ENCODE measurements around the gene PIAS3. TPM values are rescaled to one million over a fixed set of nuclear protein-coding genes. Genes with fewer than 3 reads are reported as not detected.

Gene PIAS3
- total RNA-seq, 1 donor from 2014 or later = 44.4 TPM

GRCh38 chr1:145805057-145805456 is 53.8 kb downstream of the PIAS3 start:
- Histone ChIP-seq H3K27ac (no peak overlapping the region), H3K9me3 (no peaks in the 10 kb centered on the region), H3K4me1 (peaks cover 0 to 12% of the 10 kb centered on the region in 2 donors), H3K36me3 (no peaks in the 10 kb centered on the region), H3K4me3 (no peak overlapping the region), H3K27me3 (no peaks in the 10 kb centered on the region)
- intact Hi-C loops (cut with DNase I) = no loop called here
- DNase-seq (ENCODE audit: low spot score in 2 of 2) = no peak
- no peak for TF ChIP-seq CTCF (IDR thresholded peaks at IDR 0.05)

- Histone ChIP-seq H3K27ac (no peak overlapping the region), H3K4me1 (peaks cover 0 to 12% of the 10 kb centered on the region in 2 donors), H3K4me3 (no peak overlapping the region), H3K27me3 (no peaks in the 10 kb centered on the region), H3K36me3 (no peaks in the 10 kb centered on the region), H3K9me3 (no peaks in the 10 kb centered on the region)
- intact Hi-C loops (cut with DNase I) = no loop called here
- no peak for TF ChIP-seq CTCF (IDR thresholded peaks at IDR 0.05)
- DNase-seq (ENCODE audit: low spot score in 2 of 2) = no peak
These were observed 54.4 kb downstream of the PIAS3 start for GRCh38 chr1:145804235-145805045.

GRCh38 chr1:145799806-145800205 is 59.1 kb downstream of the PIAS3 start:
- intact Hi-C loops (cut with DNase I) = loop anchor here (10.0 kb wide), 1 partner anchor 55 kb away; no protein-coding TSS in a partner anchor
- Histone ChIP-seq H3K4me3 (no peak overlapping the region), H3K27ac (no peak overlapping the region), H3K4me1 (peaks cover 0 to 12% of the 10 kb centered on the region in 2 donors), H3K36me3 (no peaks in the 10 kb centered on the region), H3K27me3 (no peaks in the 10 kb centered on the region), H3K9me3 (peaks cover 0 to 8% of the 10 kb centered on the region in 2 donors)
- no peak for TF ChIP-seq CTCF (IDR thresholded peaks at IDR 0.05)
- no peak for DNase-seq (ENCODE audit: low spot score in 2 of 2)

Other genes with a start within 250 kb of the PIAS3 start
- gene PDZK1, start 151.7 kb downstream of the PIAS3 start, total RNA-seq = not detected
- gene CD160, start 139.6 kb downstream of the PIAS3 start, total RNA-seq = not detected
- 16.5 TPM for gene RNF115, start 35.0 kb downstream of the PIAS3 start, total RNA-seq
- 18.9 TPM for gene POLR3C, start 34.9 kb downstream of the PIAS3 start, total RNA-seq
- gene NUDT17, start 13.5 kb downstream of the PIAS3 start, total RNA-seq = not detected
- gene ANKRD35, start 26.8 kb upstream of the PIAS3 start, total RNA-seq = 19.9 TPM
- gene ITGA10, start 51.0 kb upstream of the PIAS3 start, total RNA-seq = 83.1 TPM
- 11.2 TPM for gene PEX11B, start 59.6 kb upstream of the PIAS3 start, total RNA-seq
- gene RBM8A, start 68.4 kb upstream of the PIAS3 start, total RNA-seq = 48.9 TPM
- 44.0 TPM for gene LIX1L, start 98.9 kb upstream of the PIAS3 start, total RNA-seq
- 13.6 TPM for gene ANKRD34A, start 105.5 kb upstream of the PIAS3 start, total RNA-seq
- gene POLR3GL, start 105.6 kb upstream of the PIAS3 start, total RNA-seq = 22.9 TPM
- gene TXNIP, start 137.5 kb upstream of the PIAS3 start, total RNA-seq = 877 TPM
- not detected for gene HJV, start 162.7 kb upstream of the PIAS3 start, total RNA-seq

All from ascending aorta (tissue), 2 donors.